IPS-15b (cell line): ENCODE measurements around the gene DIDO1.

Experiments
- H3K27me3 ChIP-seq: one replicate; pipeline ENCODE4 v1.6.1; 2013; ENCODE audit warnings: low read length; ENCODE audit not compliant: control insufficient read depth, insufficient read depth
- H3K36me3 ChIP-seq: one replicate; pipeline ENCODE4 v1.6.1; 2013; ENCODE audit warnings: low read length; ENCODE audit not compliant: control insufficient read depth, insufficient read depth
- H3K4me1 ChIP-seq: one replicate; pipeline ENCODE4 v1.6.1; 2013; ENCODE audit warnings: mild to moderate bottlenecking, low read length; ENCODE audit not compliant: control insufficient read depth, insufficient read depth
- H3K4me3 ChIP-seq: one replicate; pipeline ENCODE4 v1.5.1; 2013; ENCODE audit warnings: low read depth, low read length
- H3K9ac ChIP-seq: one replicate; pipeline ENCODE4 v1.6.1; 2013; ENCODE audit warnings: low read depth, mild to moderate bottlenecking, low read length
- H3K9me3 ChIP-seq: one replicate; pipeline ENCODE4 v1.6.1; 2013; ENCODE audit warnings: mild to moderate bottlenecking, low read length; ENCODE audit not compliant: control insufficient read depth, insufficient read depth

DIDO1 gene

DNA sequence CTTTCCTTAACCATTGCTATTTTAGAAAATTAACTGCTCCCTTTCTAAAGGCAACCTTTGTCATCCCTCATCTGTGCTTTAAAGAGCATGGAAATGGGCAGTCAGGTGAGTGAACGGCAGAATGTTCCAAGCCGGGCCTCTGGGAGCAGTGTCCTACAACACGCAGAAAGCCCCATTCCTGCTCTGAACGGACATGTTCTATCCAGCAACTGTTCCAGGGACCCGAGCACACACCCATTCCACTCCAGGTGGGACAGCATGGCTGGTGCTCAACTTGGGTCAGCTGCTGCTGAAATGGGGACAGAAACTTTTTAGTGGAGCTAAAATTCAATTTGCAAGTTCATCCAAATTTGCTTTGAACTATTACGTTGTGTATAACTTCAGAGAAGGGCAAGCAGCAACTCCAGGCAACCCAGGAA is 26.7 kb downstream of the DIDO1 start:
- Histone ChIP-seq H3K9me3 (no peaks in the 10 kb centered on the region), H3K27me3 (no peaks in the 10 kb centered on the region), H3K4me3 (no peak overlapping the region), H3K9ac (peak overlapping the region; percentile 19), H3K36me3 (peaks cover 20% of the 10 kb centered on the region), H3K4me1 (peaks cover 9% of the 10 kb centered on the region)

DNA sequence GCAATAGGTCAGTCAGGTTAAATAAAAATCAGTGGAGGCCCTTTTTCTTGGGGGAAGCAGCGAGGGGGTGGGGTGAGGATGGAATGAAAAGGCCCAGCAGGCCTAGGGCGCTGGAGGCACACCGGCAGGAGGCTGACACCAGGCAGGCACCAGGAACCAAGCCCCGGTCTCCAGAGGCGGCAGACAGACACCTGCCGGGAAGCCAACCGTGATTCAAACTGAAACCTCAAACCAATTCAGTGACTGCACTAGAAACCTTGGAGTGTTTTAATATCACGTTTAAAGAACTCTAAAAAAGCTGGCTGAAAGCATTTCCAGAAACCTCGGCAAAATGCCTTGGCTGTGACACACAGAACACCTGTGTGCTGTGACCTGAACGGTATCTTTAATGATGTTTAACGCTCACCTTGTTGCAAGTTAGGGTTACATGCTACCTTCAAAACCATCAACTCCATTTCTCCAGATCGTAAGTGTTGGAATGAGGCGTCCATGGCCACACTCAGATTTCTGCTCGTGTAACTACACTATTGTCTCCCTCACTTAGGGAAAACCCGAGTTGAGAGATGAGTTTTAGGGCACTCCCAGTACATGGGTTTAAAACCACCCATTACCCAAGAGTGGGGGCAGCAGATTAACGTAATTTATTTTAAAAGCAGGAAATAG is 27.2 kb downstream of the DIDO1 start:
- H3K36me3 ChIP-seq = peaks cover 20% of the 10 kb centered on the region
- H3K9me3 ChIP-seq = no peaks in the 10 kb centered on the region
- peaks cover 9% of the 10 kb centered on the region for H3K4me1 ChIP-seq
- no peaks in the 10 kb centered on the region for H3K27me3 ChIP-seq
- no peak overlapping the region for H3K4me3 ChIP-seq
- no peak overlapping the region for H3K9ac ChIP-seq

DNA sequence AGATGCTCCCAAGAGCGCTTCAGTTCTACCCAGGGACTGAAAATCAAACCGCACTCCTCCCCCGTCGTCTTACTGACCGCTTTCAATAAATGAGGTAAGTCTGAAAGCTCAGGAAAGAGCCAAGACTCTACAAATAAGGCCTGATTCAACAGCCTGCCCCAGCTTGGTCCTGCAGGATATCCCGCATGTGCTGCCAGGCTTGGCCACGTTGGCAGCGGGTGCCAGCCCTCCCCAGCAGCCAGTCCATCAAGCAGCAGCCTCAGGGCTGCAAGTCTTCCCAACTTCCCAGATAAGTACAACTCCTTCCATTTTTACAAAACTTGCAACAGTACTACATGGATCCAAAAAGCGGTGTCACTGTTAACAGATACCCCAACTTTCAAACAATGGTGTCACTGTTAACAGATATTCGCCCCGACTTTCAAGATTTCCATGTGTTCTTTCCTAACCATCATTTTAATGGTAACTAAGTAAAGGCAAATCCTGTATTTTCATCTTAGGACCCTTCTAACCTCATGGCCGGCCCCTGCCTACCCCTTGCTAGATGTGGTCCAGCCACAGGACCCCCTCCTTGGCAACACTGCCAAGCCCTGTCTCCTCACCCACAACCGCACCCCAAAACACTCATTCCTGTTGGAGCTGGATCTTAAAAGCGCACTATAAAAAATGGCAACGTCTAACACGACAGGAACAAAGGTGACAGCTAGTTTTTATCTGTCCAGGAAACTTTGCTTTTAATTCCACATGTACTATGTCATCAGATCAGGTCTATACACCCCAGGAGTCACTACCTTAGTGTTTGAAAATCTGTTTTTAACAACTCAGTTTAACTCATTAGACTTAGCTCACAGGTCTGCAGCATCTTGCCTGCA is 28.0 kb downstream of the DIDO1 start:
- Histone ChIP-seq H3K4me1 (peaks cover 9% of the 10 kb centered on the region), H3K36me3 (peaks cover 16% of the 10 kb centered on the region), H3K9ac (no peak overlapping the region), H3K4me3 (no peak overlapping the region), H3K27me3 (no peaks in the 10 kb centered on the region), H3K9me3 (no peaks in the 10 kb centered on the region)

DNA sequence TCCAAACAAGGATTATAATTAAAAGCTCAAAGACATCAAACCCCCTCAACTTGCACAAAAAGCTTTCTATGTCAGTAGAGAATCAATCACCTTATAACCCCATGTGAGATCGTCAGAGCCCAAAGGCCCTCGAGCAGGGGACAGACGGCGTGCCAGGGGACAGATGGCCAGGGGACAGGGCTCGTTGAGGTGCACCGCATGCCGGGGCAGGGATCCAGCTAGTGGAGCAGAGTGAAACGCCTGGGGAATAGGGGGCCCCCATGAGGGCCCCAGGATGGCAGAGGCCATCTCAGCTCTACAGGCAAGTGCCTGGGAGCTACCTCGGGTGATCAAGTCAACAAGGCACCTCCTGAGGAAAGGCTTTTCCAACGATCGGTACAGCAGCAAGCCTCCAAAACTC is 28.6 kb downstream of the DIDO1 start:
- Histone ChIP-seq H3K9me3 (no peaks in the 10 kb centered on the region), H3K27me3 (no peaks in the 10 kb centered on the region), H3K4me3 (no peak overlapping the region), H3K4me1 (peaks cover 9% of the 10 kb centered on the region), H3K36me3 (peaks cover 14% of the 10 kb centered on the region), H3K9ac (no peak overlapping the region)

DNA sequence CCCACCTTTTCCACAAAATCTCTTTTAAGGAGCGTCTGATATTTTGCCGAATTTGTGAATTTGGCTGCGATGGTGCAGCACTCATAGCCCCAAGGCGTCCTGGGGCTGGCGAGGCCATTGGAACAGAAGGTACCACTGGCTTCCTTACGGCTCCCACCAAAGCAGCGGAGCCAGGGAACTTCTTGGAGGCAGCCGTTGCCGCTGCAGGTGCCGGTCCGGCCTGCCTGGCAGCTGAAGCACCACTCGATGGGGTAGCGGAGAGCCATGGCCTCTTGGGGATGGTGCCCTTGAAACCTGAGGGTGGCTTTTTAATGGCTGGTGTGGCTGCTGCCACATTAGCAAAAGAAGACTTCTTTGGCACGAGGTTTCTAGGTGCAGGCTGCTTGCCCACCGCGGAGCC is 29.8 kb downstream of the DIDO1 start:
- peaks cover 9% of the 10 kb centered on the region for H3K4me1 ChIP-seq
- peaks cover 25% of the 10 kb centered on the region for H3K36me3 ChIP-seq
- no peak overlapping the region for H3K4me3 ChIP-seq
- H3K9me3 ChIP-seq = no peaks in the 10 kb centered on the region
- H3K27me3 ChIP-seq = no peaks in the 10 kb centered on the region
- H3K9ac ChIP-seq = no peak overlapping the region

DNA sequence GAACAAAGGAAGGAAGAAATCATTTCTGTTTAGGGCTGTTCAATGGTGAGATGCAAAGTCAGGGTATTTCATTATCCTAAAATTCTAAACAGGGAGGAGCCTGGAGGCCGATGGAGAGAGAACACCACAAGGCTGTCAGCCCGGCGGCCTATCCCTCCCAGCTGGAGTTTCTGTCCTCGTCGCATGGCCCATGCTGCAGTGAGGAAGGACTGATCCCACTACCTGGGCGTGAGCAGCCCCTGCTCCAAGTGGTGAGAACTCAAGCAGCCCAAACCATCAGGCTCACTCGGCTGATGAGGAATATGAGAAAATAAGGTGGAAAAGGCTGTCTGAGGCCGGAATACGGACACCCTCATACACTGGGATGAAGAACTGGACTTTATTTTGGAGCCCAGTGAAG is 30.8 kb downstream of the DIDO1 start:
- H3K9me3 ChIP-seq = no peaks in the 10 kb centered on the region
- no peak overlapping the region for H3K4me3 ChIP-seq
- peaks cover 34% of the 10 kb centered on the region for H3K36me3 ChIP-seq
- H3K9ac ChIP-seq = no peak overlapping the region
- peaks cover 9% of the 10 kb centered on the region for H3K4me1 ChIP-seq
- H3K27me3 ChIP-seq = no peaks in the 10 kb centered on the region

DNA sequence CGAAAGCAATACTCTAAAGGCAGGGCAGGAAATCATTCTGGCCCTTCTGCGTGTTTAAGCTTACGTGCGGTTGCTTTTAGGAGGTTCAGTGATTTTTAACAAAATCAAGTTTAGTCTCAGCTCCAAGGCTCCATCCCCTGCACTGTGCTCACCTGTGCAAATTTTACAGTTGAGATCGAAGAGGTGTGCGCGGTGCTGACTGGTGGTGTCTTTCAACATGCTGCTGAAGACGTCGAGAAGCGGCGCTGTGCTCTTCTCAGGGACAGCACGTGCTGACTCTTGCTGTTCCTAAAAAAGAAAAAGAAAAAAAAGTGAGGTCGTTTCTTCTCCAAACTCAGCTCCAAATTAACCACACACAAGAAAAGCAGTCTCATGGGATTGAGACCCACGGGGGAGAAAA is 32.0 kb downstream of the DIDO1 start:
- no peaks in the 10 kb centered on the region for H3K9me3 ChIP-seq
- H3K9ac ChIP-seq = no peak overlapping the region
- H3K4me3 ChIP-seq = no peak overlapping the region
- H3K4me1 ChIP-seq = peaks cover 3% of the 10 kb centered on the region
- no peaks in the 10 kb centered on the region for H3K27me3 ChIP-seq
- H3K36me3 ChIP-seq = peaks cover 45% of the 10 kb centered on the region

DNA sequence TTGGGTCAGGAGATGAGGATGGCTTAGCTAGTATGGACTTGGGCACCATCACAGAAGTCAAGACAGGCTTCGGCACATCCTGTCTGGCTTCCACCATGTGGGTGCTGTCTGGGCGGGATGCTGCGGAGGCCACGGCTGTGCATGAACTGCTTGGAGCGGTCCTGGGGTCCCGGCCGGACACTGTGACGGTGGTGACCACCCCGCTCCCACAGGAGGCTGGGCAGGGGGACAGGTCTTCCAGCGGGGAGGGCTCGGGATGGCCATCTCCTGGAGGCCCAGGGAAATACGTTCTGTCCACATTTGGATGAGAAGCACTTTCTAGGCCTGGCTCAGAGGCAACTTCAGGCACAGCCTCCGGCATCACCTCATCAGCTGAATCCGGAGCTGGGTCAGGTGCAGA is 32.6 kb downstream of the DIDO1 start:
- no peaks in the 10 kb centered on the region for H3K27me3 ChIP-seq
- H3K4me1 ChIP-seq = no peaks in the 10 kb centered on the region
- peaks cover 51% of the 10 kb centered on the region for H3K36me3 ChIP-seq
- no peak overlapping the region for H3K9ac ChIP-seq
- no peaks in the 10 kb centered on the region for H3K9me3 ChIP-seq
- no peak overlapping the region for H3K4me3 ChIP-seq

DNA sequence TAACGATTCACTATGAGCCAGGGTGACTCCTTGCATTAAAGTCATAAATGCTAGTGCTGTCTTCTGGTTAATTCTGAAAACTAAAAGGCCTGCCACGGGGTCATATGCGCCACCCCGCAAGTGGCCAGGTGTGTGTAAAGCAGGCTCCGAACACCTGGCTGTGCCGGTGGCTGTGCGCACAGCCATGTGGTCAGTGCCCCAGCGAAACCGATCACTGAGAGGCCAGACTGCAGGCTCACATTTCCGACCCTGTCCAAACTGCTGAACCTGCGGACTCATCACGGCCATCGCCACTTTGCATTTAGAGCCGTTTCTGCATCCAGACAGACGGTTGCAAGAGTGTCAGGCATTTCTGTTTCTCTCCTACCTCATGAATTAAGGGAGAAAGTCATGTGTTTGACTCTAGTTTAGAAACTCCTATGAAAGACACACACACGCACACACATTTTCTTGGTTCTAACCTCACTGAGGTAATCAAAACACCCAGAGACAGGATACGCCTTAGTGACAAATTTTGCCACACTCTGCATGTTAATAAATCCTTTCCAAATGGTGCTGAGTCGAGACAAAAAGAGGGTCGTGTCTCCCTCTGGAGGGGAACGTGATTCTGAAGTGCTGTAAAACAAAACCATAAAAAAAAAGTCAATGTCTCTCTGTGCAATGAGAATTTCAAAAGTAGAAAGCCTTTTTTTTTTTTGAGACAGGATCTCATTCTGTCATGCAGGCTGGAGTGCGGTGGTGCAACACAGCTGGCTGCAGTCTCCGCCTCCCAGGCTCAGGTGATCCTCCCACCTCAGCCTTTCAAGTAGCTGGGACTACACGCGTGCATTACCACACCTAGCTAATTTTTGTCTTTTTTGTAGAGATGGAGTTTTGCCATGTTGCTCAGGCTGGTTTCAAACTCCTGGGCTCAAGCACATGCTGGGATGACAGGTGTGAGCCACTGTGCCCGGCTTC is 33.7 kb downstream of the DIDO1 start:
- Histone ChIP-seq H3K4me3 (no peak overlapping the region), H3K9ac (no peak overlapping the region), H3K27me3 (no peaks in the 10 kb centered on the region), H3K36me3 (peaks cover 60% of the 10 kb centered on the region), H3K4me1 (no peaks in the 10 kb centered on the region), H3K9me3 (no peaks in the 10 kb centered on the region)

DNA sequence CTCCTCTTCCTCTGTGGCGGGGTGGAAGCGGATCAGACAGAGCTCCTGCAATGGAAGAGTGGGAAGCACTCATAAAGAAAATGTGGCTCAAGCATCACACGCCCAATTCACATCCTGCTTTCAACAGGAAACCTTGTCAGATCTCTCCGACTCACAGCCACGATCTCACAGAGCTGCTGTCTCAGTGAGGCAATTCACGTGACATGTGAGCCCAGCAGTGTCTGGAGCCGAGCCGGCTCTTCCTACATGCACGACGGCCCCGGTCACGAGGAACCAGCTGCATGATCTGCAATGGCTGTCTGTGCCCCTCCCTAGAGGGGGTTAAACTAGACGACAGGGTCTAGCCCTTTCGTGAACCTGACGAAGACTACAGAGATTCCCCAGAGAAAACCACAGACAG is 35.2 kb downstream of the DIDO1 start:
- no peak overlapping the region for H3K9ac ChIP-seq

DNA sequence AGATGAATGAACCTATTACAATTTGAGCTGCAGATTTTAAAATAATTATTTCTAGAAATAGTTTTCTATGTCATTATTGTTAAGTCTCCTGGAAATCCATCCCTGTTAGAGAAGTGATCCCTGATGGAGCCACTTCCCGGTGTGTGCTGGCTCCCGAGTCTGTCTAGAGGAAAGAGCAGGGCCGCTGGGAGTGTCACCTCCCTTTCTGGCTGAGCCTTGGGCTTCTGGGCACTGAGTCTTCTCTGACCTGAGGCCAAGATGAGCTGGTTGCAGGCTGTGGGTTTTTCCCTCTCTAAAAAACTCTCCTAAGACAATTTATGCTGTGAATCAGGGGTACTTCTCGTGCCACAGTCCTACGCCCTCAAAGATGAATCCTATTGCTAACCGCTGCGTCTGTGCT is 35.9 kb downstream of the DIDO1 start:
- Histone ChIP-seq H3K9ac (no peak overlapping the region), H3K4me3 (no peak overlapping the region), H3K9me3 (no peaks in the 10 kb centered on the region), H3K27me3 (no peaks in the 10 kb centered on the region), H3K36me3 (peaks cover 69% of the 10 kb centered on the region), H3K4me1 (peaks cover 1% of the 10 kb centered on the region)

More for the DNA sequence above, 35.2 kb downstream of the DIDO1 start:
- H3K36me3 ChIP-seq = peaks cover 63% of the 10 kb centered on the region
- H3K4me3 ChIP-seq = no peak overlapping the region
- no peaks in the 10 kb centered on the region for H3K27me3 ChIP-seq
- H3K4me1 ChIP-seq = no peaks in the 10 kb centered on the region
- H3K9me3 ChIP-seq = no peaks in the 10 kb centered on the region
